Skeletal muscle tissue (tissue), 4 donors: ENCODE results near the gene OLA1. TPM values are rescaled to one million over a fixed set of nuclear protein-coding genes. Genes with fewer than 3 reads are reported as not detected.

ENCODE experiments used
- H3K27ac ChIP-seq: one replicate; pipeline ENCODE4 v1.7.0; 2013; ENCODE audit warnings: mild to moderate bottlenecking, low read depth, low read length, inconsistent platforms
- H3K27me3 ChIP-seq, 3 donors: one replicate each; pipeline ENCODE4 v1.7.0; 2013; ENCODE audit warnings: low read length in 3 of 3; ENCODE audit not compliant: control insufficient read depth in 3 of 3, insufficient read depth in 3 of 3
- H3K36me3 ChIP-seq, 3 donors: one replicate each; pipeline ENCODE4 v1.7.0; 2013; ENCODE audit warnings: low read length in 3 of 3; ENCODE audit not compliant: control insufficient read depth in 3 of 3, insufficient read depth in 3 of 3
- H3K4me1 ChIP-seq, 3 donors: one replicate each; pipeline ENCODE4 v1.7.0; 2013; ENCODE audit warnings: low read length in 3 of 3, mild to moderate bottlenecking in 3 of 3; ENCODE audit not compliant: control insufficient read depth in 3 of 3, insufficient read depth in 3 of 3
- H3K4me3 ChIP-seq, 3 donors: one replicate each; pipeline ENCODE4 v1.7.0; 2013; ENCODE audit warnings: low read length in 3 of 3
- H3K9ac ChIP-seq, 3 donors: one replicate each; pipeline ENCODE4 v1.7.0; 2013; ENCODE audit warnings: low read length in 3 of 3, mild to moderate bottlenecking in 3 of 3, moderate library complexity in 2 of 3, low read depth in 1 of 3
- H3K9me3 ChIP-seq, 3 donors: one replicate each; pipeline ENCODE4 v1.7.0; 2013; ENCODE audit warnings: low read length in 3 of 3; ENCODE audit not compliant: control insufficient read depth in 3 of 3
- total RNA-seq: library from RNA; depleted of rRNA; stranded (reverse); fragments of >200 nt; gene quantifications from one replicate; pipeline ENCODE4 v1.2.3, GENCODE V29; 2014
- donor health status: Osteomylitis.

OLA1 gene
- total RNA-seq, 1 donor from 2014 or later = 90.3 TPM

- H3K4me3 ChIP-seq = no peak overlapping the region
- no peaks in the 10 kb centered on the region for H3K27me3 ChIP-seq
- H3K9ac ChIP-seq = no peak overlapping the region
- H3K9me3 ChIP-seq = no peaks in the 10 kb centered on the region
- no peaks in the 10 kb centered on the region for H3K4me1 ChIP-seq
- no peak overlapping the region for H3K27ac ChIP-seq
- H3K36me3 ChIP-seq = no peaks in the 10 kb centered on the region
Observed at GRCh38 chr2:174112073-174112472, 136.3 kb downstream of the OLA1 start.

- H3K4me3 ChIP-seq = no peak overlapping the region
- H3K27ac ChIP-seq = no peak overlapping the region
- no peaks in the 10 kb centered on the region for H3K9me3 ChIP-seq
Observed at GRCh38 chr2:174108579-174108978, 139.8 kb downstream of the OLA1 start.

DNA sequence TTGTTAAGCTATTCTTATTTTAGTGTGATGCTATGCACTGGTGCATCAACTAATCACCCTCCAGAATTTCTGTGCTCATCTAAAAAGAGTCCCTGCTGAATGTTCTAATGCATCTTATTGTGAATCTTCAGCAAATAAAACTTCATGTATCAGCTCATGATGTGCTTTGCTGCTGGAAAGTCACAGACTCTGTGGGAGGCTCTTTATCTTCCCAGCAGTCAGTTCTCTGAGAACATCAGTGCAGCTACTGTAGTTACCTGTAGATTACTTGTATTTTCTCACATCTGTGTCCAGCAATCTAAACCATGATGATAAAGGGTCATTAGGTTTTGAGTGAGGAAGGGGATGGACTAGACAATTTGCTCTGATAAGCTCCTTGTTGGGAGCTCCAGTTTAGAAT lies 141.6 kb downstream of the OLA1 start:
- Histone ChIP-seq H3K27ac (no peak overlapping the region), H3K4me3 (no peak overlapping the region), H3K27me3 (no peaks in the 10 kb centered on the region), H3K36me3 (no peaks in the 10 kb centered on the region), H3K4me1 (no peaks in the 10 kb centered on the region), H3K9ac (no peak overlapping the region), H3K9me3 (no peaks in the 10 kb centered on the region)

More at GRCh38 chr2:174108579-174108978, 139.8 kb downstream of the OLA1 start:
- no peaks in the 10 kb centered on the region for H3K36me3 ChIP-seq
- H3K4me1 ChIP-seq = no peaks in the 10 kb centered on the region
- no peaks in the 10 kb centered on the region for H3K27me3 ChIP-seq
- H3K9ac ChIP-seq = no peak overlapping the region

DNA sequence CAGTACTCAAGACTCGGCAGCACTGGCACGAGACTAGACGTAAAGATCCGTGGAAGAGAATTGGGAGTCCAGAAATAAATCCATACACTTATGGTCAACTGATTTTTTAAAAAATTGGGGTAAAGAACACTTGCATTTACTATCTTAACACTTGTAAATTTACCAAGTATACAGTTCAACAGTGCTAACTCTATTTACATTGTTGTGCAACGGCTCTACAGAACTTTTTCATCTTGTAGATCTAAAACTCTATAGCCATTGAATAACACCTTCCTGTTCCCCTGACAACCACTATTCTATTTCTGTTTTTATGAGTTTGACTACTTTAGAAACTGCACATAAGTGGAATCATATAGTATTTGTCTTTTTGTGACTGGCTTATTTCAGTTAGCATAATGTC lies 153.8 kb downstream of the OLA1 start:
- Histone ChIP-seq H3K4me3 (no peak overlapping the region), H3K9ac (no peak overlapping the region), H3K4me1 (no peaks in the 10 kb centered on the region), H3K27me3 (no peaks in the 10 kb centered on the region), H3K9me3 (no peaks in the 10 kb centered on the region), H3K36me3 (no peaks in the 10 kb centered on the region), H3K27ac (no peak overlapping the region)

DNA sequence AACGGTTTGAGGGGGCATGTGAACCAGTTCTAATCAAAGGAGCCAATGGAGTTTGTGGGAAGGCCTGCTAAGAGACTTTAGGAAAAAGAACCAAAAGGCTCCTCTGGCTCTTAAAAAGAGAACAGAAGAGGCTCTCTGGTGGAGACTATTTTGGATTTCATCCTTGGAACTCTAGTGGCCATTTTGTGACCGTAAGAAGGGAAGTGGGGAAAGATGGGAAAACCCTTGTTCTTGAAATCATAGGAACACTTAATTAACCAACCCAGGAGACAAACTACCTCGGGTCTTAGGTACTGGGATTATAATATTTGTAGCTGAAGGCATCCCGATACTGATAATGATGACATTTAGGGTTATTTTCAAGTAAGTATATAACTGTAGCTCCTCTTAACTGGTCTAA lies 157.9 kb downstream of the OLA1 start:
- Histone ChIP-seq H3K9ac (no peak overlapping the region), H3K27ac (no peak overlapping the region), H3K27me3 (no peaks in the 10 kb centered on the region)

DNA sequence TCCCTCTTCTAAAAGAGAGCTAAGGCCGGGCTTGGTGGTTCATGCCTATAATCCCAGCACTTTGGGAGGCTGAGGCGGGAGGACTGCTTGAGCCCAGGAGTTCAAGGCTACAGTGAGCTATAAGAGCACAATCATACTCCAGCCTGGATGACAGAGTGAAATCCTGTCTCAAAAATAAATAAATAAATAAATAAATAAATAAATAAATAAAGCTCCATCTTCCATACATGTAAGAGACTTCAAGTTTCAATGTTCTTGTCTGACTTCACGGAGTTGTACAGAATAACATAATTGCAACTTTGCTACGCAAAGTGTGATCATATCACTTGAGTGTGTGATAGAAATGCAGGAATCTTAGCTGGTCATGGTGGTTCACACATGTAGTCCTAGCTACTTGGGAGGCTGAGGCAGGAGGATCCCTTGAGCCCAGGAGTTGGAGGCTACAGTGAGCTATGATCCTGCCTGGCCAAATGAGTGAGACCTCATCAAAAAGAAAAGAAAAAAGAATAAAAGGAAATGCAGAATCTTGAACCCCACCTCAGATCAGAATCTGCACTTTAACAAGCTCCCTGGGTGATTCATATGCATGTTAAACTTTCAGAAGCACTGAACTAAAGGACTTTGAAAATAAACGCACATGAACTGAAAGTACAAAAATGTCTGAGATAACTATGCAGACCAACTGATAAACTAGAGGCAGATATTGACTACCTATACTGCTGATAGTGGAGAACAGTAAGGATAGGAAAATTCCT lies 159.4 kb downstream of the OLA1 start:
- Histone ChIP-seq H3K4me1 (no peaks in the 10 kb centered on the region), H3K9ac (no peak overlapping the region), H3K9me3 (no peaks in the 10 kb centered on the region), H3K27ac (no peak overlapping the region), H3K36me3 (no peaks in the 10 kb centered on the region), H3K4me3 (no peak overlapping the region), H3K27me3 (no peaks in the 10 kb centered on the region)

More for the DNA sequence above, 157.9 kb downstream of the OLA1 start:
- Histone ChIP-seq H3K4me3 (no peak overlapping the region), H3K9me3 (no peaks in the 10 kb centered on the region), H3K4me1 (no peaks in the 10 kb centered on the region), H3K36me3 (no peaks in the 10 kb centered on the region)

- Histone ChIP-seq H3K9ac (no peak overlapping the region), H3K27ac (no peak overlapping the region), H3K27me3 (no peaks in the 10 kb centered on the region)
Observed at GRCh38 chr2:174086708-174087107, 161.6 kb downstream of the OLA1 start.

GRCh38 chr2:174085781-174086180 lies 162.6 kb downstream of the OLA1 start:
- Histone ChIP-seq H3K27me3 (no peaks in the 10 kb centered on the region), H3K36me3 (peaks cover 0 to 2% (median 0%) of the 10 kb centered on the region in 3 donors), H3K4me3 (no peak overlapping the region), H3K9ac (no peak overlapping the region), H3K9me3 (no peaks in the 10 kb centered on the region), H3K4me1 (no peaks in the 10 kb centered on the region), H3K27ac (no peak overlapping the region)

More at GRCh38 chr2:174086708-174087107, 161.6 kb downstream of the OLA1 start:
- Histone ChIP-seq H3K4me1 (no peaks in the 10 kb centered on the region), H3K9me3 (no peaks in the 10 kb centered on the region), H3K36me3 (no peaks in the 10 kb centered on the region), H3K4me3 (no peak overlapping the region)

- H3K9ac ChIP-seq = no peak overlapping the region
- peaks cover 0 to 3% (median 0%) of the 10 kb centered on the region in 3 donors for H3K36me3 ChIP-seq
- H3K4me1 ChIP-seq = no peaks in the 10 kb centered on the region
- no peaks in the 10 kb centered on the region for H3K27me3 ChIP-seq
- no peak overlapping the region for H3K4me3 ChIP-seq
- H3K27ac ChIP-seq = no peak overlapping the region
- no peaks in the 10 kb centered on the region for H3K9me3 ChIP-seq
Observed at GRCh38 chr2:174083843-174084458, 164.4 kb downstream of the OLA1 start.

DNA sequence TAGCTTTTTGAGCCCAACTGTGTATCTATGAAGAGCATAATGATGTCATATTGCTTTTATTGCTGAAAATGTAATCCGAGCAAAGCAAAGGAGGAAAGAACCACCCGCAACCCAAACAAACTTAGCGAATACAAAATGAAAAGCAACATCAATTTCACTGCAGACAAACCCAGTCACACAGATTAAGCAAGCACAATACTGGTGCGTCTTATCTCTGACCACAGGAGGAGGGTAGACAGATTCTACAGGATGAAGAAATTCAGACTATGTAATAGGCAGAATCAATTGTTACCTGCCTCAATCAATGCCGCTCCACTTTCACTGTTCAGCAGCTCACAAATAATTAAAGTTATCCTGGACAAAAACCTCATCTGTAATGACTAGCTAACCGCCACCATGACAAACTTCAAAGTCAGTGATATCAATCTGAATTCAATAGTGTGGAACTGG lies 167.6 kb downstream of the OLA1 start:
- no peak overlapping the region for H3K4me3 ChIP-seq
- no peaks in the 10 kb centered on the region for H3K27me3 ChIP-seq
- H3K9ac ChIP-seq = no peak overlapping the region
- H3K4me1 ChIP-seq = no peaks in the 10 kb centered on the region
- peaks cover 0 to 3% (median 0%) of the 10 kb centered on the region in 3 donors for H3K36me3 ChIP-seq
- no peak overlapping the region for H3K27ac ChIP-seq
- H3K9me3 ChIP-seq = no peaks in the 10 kb centered on the region
